Measurements from ENCODE around the gene ZNF584. TPM values are rescaled to one million over a fixed set of nuclear protein-coding genes. Genes with fewer than 3 reads are reported as not detected.
A peak's percentile ranks its signal among the peaks of the same experiment; 100 is the strongest.

Gene ZNF584
- total and polyA plus RNA-seq, 2 experiments from 2014 or later: 2.3 to 8.1 TPM

GRCh38 chr19:58451358-58452101, 43.1 kb downstream of the ZNF584 start, which contains the start of gene ZNF324B:
Gene ZNF324B, plus strand, starts transcription at chr19:58451622. Its CDS starts 2,080 bp downstream, at chr19:58453702.
- no peaks in the 10 kb centered on the region for H3K79me2 ChIP-seq (replicated peaks; ENCODE audit: insufficient read depth)
- H3K4me3 ChIP-seq: peak within 1 kb of the TSS; percentile 77
- H3K36me3 ChIP-seq (ENCODE audit: insufficient read depth): no peaks in the 10 kb centered on the region; the same call in 1 of the 2 replicates
- peaks cover 5% of the 10 kb centered on the region; the same call in 2 of the 3 replicates for H3K4me1 Mint-ChIP-seq
- no peaks in the 10 kb centered on the region for H4K20me1 ChIP-seq (replicated peaks; ENCODE audit: insufficient read depth)
- H3K4me1 ChIP-seq (ENCODE audit: insufficient read depth): no peaks in the 10 kb centered on the region; the same call in 1 of the 2 replicates
- peak; percentile 99 for ATAC-seq
- H3K27ac ChIP-seq (ENCODE audit: low read depth): no peak within 1 kb of the TSS
- TF ChIP-seq POLR2AphosphoS5 (IDR thresholded peaks at IDR 0.05; ENCODE audit: low read depth) (peak; percentile 76), CREB1 (CRISPR knock-in tag; IDR thresholded peaks at IDR 0.05; ENCODE audit: low read depth) (peak; percentile 62; the same call in 1 of the 2 replicates), ETS1 (IDR thresholded peaks at IDR 0.05) (peak; percentile 91), REST (IDR thresholded peaks at IDR 0.05; ENCODE audit: unreplicated experiment) (no peak)
- H3K9me3 Mint-ChIP-seq: peaks cover 44% of the 10 kb centered on the region
- 0 out of 2 replicates have a peak, but pooled peaks cover 6% of the 10 kb centered on the region for H3K9me2 ChIP-seq (ENCODE audit: insufficient read depth)
- H3K27me3 ChIP-seq (ENCODE audit: insufficient read depth): peaks cover 20% of the 10 kb centered on the region
- peaks cover 26% of the 10 kb centered on the region for H3K27me3 Mint-ChIP-seq (ENCODE audit: insufficient read depth, low read depth, poor library complexity)
- H3K36me3 Mint-ChIP-seq (ENCODE audit: low read depth): peaks cover 21% of the 10 kb centered on the region
- H3K27ac Mint-ChIP-seq: no peak within 1 kb of the TSS
- DNase-seq (ENCODE audit: low spot score): peak; percentile 99
- H3K4me2 ChIP-seq: peak within 1 kb of the TSS; percentile 90
- H2AFZ ChIP-seq: peak within 1 kb of the TSS; percentile 99
- H3F3A ChIP-seq (replicated peaks; ENCODE audit: low read depth): 0 out of 2 replicates have a peak, but pooled peaks cover 3% of the 10 kb centered on the region
- H3K4me3 Mint-ChIP-seq: peak within 1 kb of the TSS; percentile 82

- no peak overlapping the region for H3K4me3 Mint-ChIP-seq
- no peaks in the 10 kb centered on the region; the same call in 1 of the 2 replicates for H3K4me1 ChIP-seq (ENCODE audit: insufficient read depth)
- TF ChIP-seq EZH2 (IDR thresholded peaks at IDR 0.05; ENCODE audit: low read depth, unreplicated experiment): no peak
- TF ChIP-seq CREB1 (CRISPR knock-in tag; IDR thresholded peaks at IDR 0.05; ENCODE audit: low read depth): no peak
- TF ChIP-seq ZNF114 (CRISPR knock-in tag; IDR thresholded peaks at IDR 0.05): no peak
- no peak for TF ChIP-seq REST (IDR thresholded peaks at IDR 0.05; ENCODE audit: unreplicated experiment)
- TF ChIP-seq JUNB (IDR thresholded peaks at IDR 0.05; ENCODE audit: unreplicated experiment): no peak
- TF ChIP-seq ETS1 (IDR thresholded peaks at IDR 0.05): no peak
- TF ChIP-seq CTCF (conservative IDR thresholded peaks at IDR 0.05; ENCODE audit: low read depth in 2 of 2): no peak
- no peaks in the 10 kb centered on the region for H3K36me3 ChIP-seq (ENCODE audit: insufficient read depth)
- DNase-seq (ENCODE audit: low spot score): no peak
- H3K27ac ChIP-seq (ENCODE audit: low read depth): no peak overlapping the region
- H4K20me1 ChIP-seq (replicated peaks; ENCODE audit: insufficient read depth): no peaks in the 10 kb centered on the region
- no peak overlapping the region for H2AFZ ChIP-seq
- no peak overlapping the region for H3K4me2 ChIP-seq
- peaks cover 22% of the 10 kb centered on the region for H3K27me3 Mint-ChIP-seq (ENCODE audit: insufficient read depth, low read depth, poor library complexity)
- peaks cover 5% of the 10 kb centered on the region; the same call in 2 of the 3 replicates for H3K4me1 Mint-ChIP-seq
- H3K9me3 Mint-ChIP-seq: peaks cover 24% of the 10 kb centered on the region
- ATAC-seq: no peak
- no peak overlapping the region for H3K27ac Mint-ChIP-seq
- peaks cover 20% of the 10 kb centered on the region for H3K27me3 ChIP-seq (ENCODE audit: insufficient read depth)
- H3K36me3 Mint-ChIP-seq (ENCODE audit: low read depth): peaks cover 13% of the 10 kb centered on the region
- H3K4me3 ChIP-seq: no peak overlapping the region
- H3K9me2 ChIP-seq (ENCODE audit: insufficient read depth): no peaks in the 10 kb centered on the region
- no peaks in the 10 kb centered on the region for H3K79me2 ChIP-seq (replicated peaks; ENCODE audit: insufficient read depth)
- 0 out of 2 replicates have a peak, but pooled peaks cover 3% of the 10 kb centered on the region for H3F3A ChIP-seq (replicated peaks; ENCODE audit: low read depth)
Measured at GRCh38 chr19:58453743-58454142, 45.3 kb downstream of the ZNF584 start.

All from GM23338 (cell line).